H7 (cell line): Measurements from ENCODE around the gene DCLK3. TPM values are rescaled to one million over a fixed set of nuclear protein-coding genes. Genes with fewer than 3 reads are reported as not detected.

ENCODE experiments used
- DNase-seq: peaks from one replicate; pipeline ENCODE4 v3.0.0; 2012
- H3K27me3 ChIP-seq: 2 replicates; pipeline ENCODE4 v1.6.0; 2011; ENCODE audit warnings: mild to moderate bottlenecking, low read length; ENCODE audit not compliant: control insufficient read depth, insufficient read depth
- H3K36me3 ChIP-seq: replicated peaks from 2 replicates; pipeline ENCODE4 v1.5.1; 2011; ENCODE audit warnings: low read length; ENCODE audit not compliant: control insufficient read depth, insufficient read depth
- H3K4me3 ChIP-seq: 2 replicates; pipeline ENCODE4 v1.5.1; 2011; ENCODE audit warnings: low read depth, mild to moderate bottlenecking, control low read depth, low read length, moderate library complexity; ENCODE audit not compliant: insufficient read depth
- total RNA-seq: library from RNA; depleted of rRNA; stranded (reverse); fragments of >200 nt; shearing (Covaris generic); gene quantifications from 2 replicates; pipeline ENCODE4 v1.2.3, GENCODE V29; 2014; rRNA removed

DCLK3 gene
- 0.37 and 0.42 TPM in 2 replicates for total RNA-seq

GRCh38 chr3:36763850-36764703 lies at the start of gene DCLK3:
Gene DCLK3, minus strand, starts transcription at chr3:36764553. Its CDS starts 290 bp downstream, at chr3:36764263.
- Histone ChIP-seq H3K27me3 (peaks cover 22% of the 10 kb centered on the region), H3K4me3 (peak within 1 kb of the TSS; percentile 55), H3K36me3 (no peaks in the 10 kb centered on the region)
- DNase-seq, result peak; percentile 83

- no peak for DNase-seq
- Histone ChIP-seq H3K27me3 (no peaks in the 10 kb centered on the region), H3K36me3 (no peaks in the 10 kb centered on the region), H3K4me3 (no peak overlapping the region)
Observed at GRCh38 chr3:36813305-36813704, 49.0 kb upstream of the DCLK3 start.

- DNase-seq, result no peak
- H3K36me3 ChIP-seq, result no peaks in the 10 kb centered on the region
Observed at GRCh38 chr3:36812240-36812639, 47.9 kb upstream of the DCLK3 start.

GRCh38 chr3:36811768-36812167 lies 47.4 kb upstream of the DCLK3 start:
- Histone ChIP-seq H3K36me3 (no peaks in the 10 kb centered on the region), H3K27me3 (no peaks in the 10 kb centered on the region), H3K4me3 (no peak overlapping the region)
- no peak for DNase-seq

More at GRCh38 chr3:36812240-36812639, 47.9 kb upstream of the DCLK3 start:
- H3K4me3 ChIP-seq, result no peak overlapping the region
- no peaks in the 10 kb centered on the region for H3K27me3 ChIP-seq

- DNase-seq, result peak; percentile 45
- Histone ChIP-seq H3K36me3 (no peaks in the 10 kb centered on the region), H3K27me3 (no peaks in the 10 kb centered on the region), H3K4me3 (no peak overlapping the region)
Observed at GRCh38 chr3:36804295-36805055, 40.1 kb upstream of the DCLK3 start.

- Histone ChIP-seq H3K36me3 (no peaks in the 10 kb centered on the region), H3K27me3 (no peaks in the 10 kb centered on the region), H3K4me3 (no peak overlapping the region)
- no peak for DNase-seq
Observed at GRCh38 chr3:36803091-36803791, 38.9 kb upstream of the DCLK3 start.

GRCh38 chr3:36800533-36801116 lies 36.3 kb upstream of the DCLK3 start:
- no peak for DNase-seq
- H3K4me3 ChIP-seq, result no peak overlapping the region
- no peaks in the 10 kb centered on the region for H3K36me3 ChIP-seq
- no peaks in the 10 kb centered on the region for H3K27me3 ChIP-seq

- Histone ChIP-seq H3K27me3 (no peaks in the 10 kb centered on the region), H3K4me3 (no peak overlapping the region), H3K36me3 (no peaks in the 10 kb centered on the region)
- no peak for DNase-seq
Observed at GRCh38 chr3:36796881-36797280, 32.5 kb upstream of the DCLK3 start.

- H3K36me3 ChIP-seq, result no peaks in the 10 kb centered on the region
- no peak for DNase-seq
- no peaks in the 10 kb centered on the region for H3K27me3 ChIP-seq
- no peak overlapping the region for H3K4me3 ChIP-seq
Observed at GRCh38 chr3:36796161-36796560, 31.8 kb upstream of the DCLK3 start.

- no peaks in the 10 kb centered on the region for H3K27me3 ChIP-seq
- no peak for DNase-seq
- H3K4me3 ChIP-seq, result no peak overlapping the region
- no peaks in the 10 kb centered on the region for H3K36me3 ChIP-seq
Observed at GRCh38 chr3:36795622-36796021, 31.3 kb upstream of the DCLK3 start.

GRCh38 chr3:36792342-36792741 lies 28.0 kb upstream of the DCLK3 start:
- H3K36me3 ChIP-seq, result no peaks in the 10 kb centered on the region
- no peak overlapping the region for H3K4me3 ChIP-seq
- no peaks in the 10 kb centered on the region for H3K27me3 ChIP-seq
- DNase-seq, result peak; percentile 69

GRCh38 chr3:36790765-36791164 lies 26.4 kb upstream of the DCLK3 start:
- no peak for DNase-seq
- Histone ChIP-seq H3K4me3 (no peak overlapping the region), H3K36me3 (no peaks in the 10 kb centered on the region), H3K27me3 (no peaks in the 10 kb centered on the region)

GRCh38 chr3:36786921-36787890 lies 22.9 kb upstream of the DCLK3 start:
- no peaks in the 10 kb centered on the region for H3K36me3 ChIP-seq
- no peak for DNase-seq

More at GRCh38 chr3:36786921-36787890, 22.9 kb upstream of the DCLK3 start:
- no peak overlapping the region for H3K4me3 ChIP-seq
- H3K27me3 ChIP-seq, result no peaks in the 10 kb centered on the region
